ENCODE data around the gene POLD3. TPM values are rescaled to one million over a fixed set of nuclear protein-coding genes. Genes with fewer than 3 reads are reported as not detected.

Gene POLD3
- total and polyA plus RNA-seq, 4 donors: 7.6 to 21.1 (median 15.0) TPM

GRCh38 chr11:74604311-74604710 is 11.9 kb downstream of the POLD3 start:
- Histone ChIP-seq H3K9me3 (ENCODE audit: control insufficient read depth in 4 of 4, insufficient read depth in 3 of 4, low read length in 3 of 4) (no peaks in the 10 kb centered on the region), H3K27me3 (ENCODE audit: control insufficient read depth in 3 of 3, insufficient read depth in 3 of 3, low read length in 2 of 3) (no peaks in the 10 kb centered on the region), H3K4me1 (ENCODE audit: control insufficient read depth in 5 of 5, insufficient read depth in 5 of 5, low read length in 5 of 5) (no peaks in the 10 kb centered on the region), H3K4me3 (no peak overlapping the region), H3K36me3 (ENCODE audit: control insufficient read depth in 4 of 4, insufficient read depth in 4 of 4, low read length in 4 of 4) (peaks cover 5 to 15% (median 6%) of the 10 kb centered on the region in 4 donors), H3K9ac (ENCODE audit: insufficient read depth in 1 of 2, low read length in 2 of 2) (no peak overlapping the region), H3K27ac (ENCODE audit: low read depth in 1 of 2, low read length in 1 of 2) (no peak overlapping the region)
- no peak for TF ChIP-seq CTCF (IDR thresholded peaks at IDR 0.05; ENCODE audit: control extremely low read depth, extremely low read depth)
- DNase-seq (no peak), ATAC-seq (ENCODE audit: insufficient read depth, low FRiP score) (no peak)

DNA sequence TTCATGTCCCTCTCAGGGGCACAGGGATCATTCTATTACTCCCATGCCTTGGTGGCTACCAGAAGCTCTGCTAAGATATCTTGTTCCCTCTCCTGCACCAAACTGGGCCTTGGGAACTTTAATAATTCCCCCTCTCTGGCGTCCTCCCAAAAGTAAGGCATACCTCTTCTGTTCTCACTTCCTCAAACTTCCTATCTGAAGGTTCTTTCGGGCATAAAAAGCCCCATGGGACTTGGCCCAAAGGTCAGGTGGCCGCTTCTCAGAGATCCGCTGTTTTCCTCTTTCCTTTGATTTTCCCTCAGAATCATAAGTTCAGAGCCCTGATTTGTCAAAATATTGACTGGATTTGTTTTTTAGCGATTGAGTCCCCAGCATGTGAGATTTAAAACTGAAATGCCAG is 13.0 kb downstream of the POLD3 start:
- DNase-seq (no peak), ATAC-seq (ENCODE audit: insufficient read depth, low FRiP score) (no peak)
- no peak overlapping the region for H3K9ac ChIP-seq (ENCODE audit: insufficient read depth in 1 of 2, low read length in 2 of 2)
- no peaks in the 10 kb centered on the region for H3K4me1 ChIP-seq (ENCODE audit: control insufficient read depth in 5 of 5, insufficient read depth in 5 of 5, low read length in 5 of 5)
- H3K36me3 ChIP-seq (ENCODE audit: control insufficient read depth in 4 of 4, insufficient read depth in 4 of 4, low read length in 4 of 4): peaks cover 5 to 14% (median 9%) of the 10 kb centered on the region in 4 donors
- WGBS, 2 donors: 90 to 91% methylated on average over 5 of the region's 5 CpGs
- H3K9me3 ChIP-seq (ENCODE audit: control insufficient read depth in 4 of 4, insufficient read depth in 3 of 4, low read length in 3 of 4): no peaks in the 10 kb centered on the region
- no peak for TF ChIP-seq CTCF (IDR thresholded peaks at IDR 0.05; ENCODE audit: control extremely low read depth, extremely low read depth)
- no peak overlapping the region for H3K27ac ChIP-seq (ENCODE audit: low read depth in 1 of 2, low read length in 1 of 2)
- H3K27me3 ChIP-seq (ENCODE audit: control insufficient read depth in 3 of 3, insufficient read depth in 3 of 3, low read length in 2 of 3): no peaks in the 10 kb centered on the region
- H3K4me3 ChIP-seq: no peak overlapping the region

GRCh38 chr11:74608431-74608830 is 16.0 kb downstream of the POLD3 start:
- TF ChIP-seq CTCF (IDR thresholded peaks at IDR 0.05; ENCODE audit: control extremely low read depth, extremely low read depth): no peak
- Histone ChIP-seq H3K27me3 (ENCODE audit: control insufficient read depth in 3 of 3, insufficient read depth in 3 of 3, low read length in 2 of 3) (no peaks in the 10 kb centered on the region), H3K9me3 (ENCODE audit: control insufficient read depth in 4 of 4, insufficient read depth in 3 of 4, low read length in 3 of 4) (no peaks in the 10 kb centered on the region), H3K4me3 (no peak overlapping the region), H3K9ac (ENCODE audit: insufficient read depth in 1 of 2, low read length in 2 of 2) (no peak overlapping the region), H3K4me1 (ENCODE audit: control insufficient read depth in 5 of 5, insufficient read depth in 5 of 5, low read length in 5 of 5) (peaks cover 0 to 4% (median 0%) of the 10 kb centered on the region in 5 donors), H3K36me3 (ENCODE audit: control insufficient read depth in 4 of 4, insufficient read depth in 4 of 4, low read length in 4 of 4) (peaks cover 9 to 19% (median 13%) of the 10 kb centered on the region in 4 donors), H3K27ac (ENCODE audit: low read depth in 1 of 2, low read length in 1 of 2) (no peak overlapping the region)
- ATAC-seq (ENCODE audit: insufficient read depth, low FRiP score) (no peak), DNase-seq (no peak)
- 88 to 89% methylated on average over 4 of the region's 4 CpGs for WGBS, 2 donors

DNA sequence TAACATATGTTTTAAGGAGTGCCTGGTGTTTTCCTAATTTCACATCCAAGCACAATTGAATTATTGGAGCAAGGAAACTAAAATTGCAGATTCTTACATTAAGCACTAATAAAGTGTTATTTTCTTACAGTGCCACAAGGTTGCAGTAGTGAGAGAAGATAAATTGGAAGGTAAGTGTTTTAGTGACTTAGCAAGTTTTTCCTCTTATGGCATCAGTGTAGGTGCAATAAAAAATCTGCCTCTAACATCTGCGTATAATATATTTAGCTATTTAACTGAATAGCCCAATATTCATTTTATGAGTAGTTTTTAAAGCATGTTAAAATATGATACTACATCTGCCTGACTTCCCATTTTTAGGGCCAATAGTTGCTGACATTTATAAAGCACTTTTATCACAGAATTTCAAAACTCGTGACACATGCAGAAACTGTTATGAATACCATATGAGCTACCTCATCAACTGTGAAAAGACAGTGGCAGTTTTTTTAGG is 19.0 kb downstream of the POLD3 start:
- Histone ChIP-seq H3K27me3 (ENCODE audit: control insufficient read depth in 3 of 3, insufficient read depth in 3 of 3, low read length in 2 of 3) (no peaks in the 10 kb centered on the region), H3K4me1 (ENCODE audit: control insufficient read depth in 5 of 5, insufficient read depth in 5 of 5, low read length in 5 of 5) (peaks cover 0 to 5% (median 2%) of the 10 kb centered on the region in 5 donors), H3K9ac (ENCODE audit: insufficient read depth in 1 of 2, low read length in 2 of 2) (no peak overlapping the region), H3K36me3 (ENCODE audit: control insufficient read depth in 4 of 4, insufficient read depth in 4 of 4, low read length in 4 of 4) (peaks cover 5 to 26% (median 19%) of the 10 kb centered on the region in 4 donors), H3K9me3 (ENCODE audit: control insufficient read depth in 4 of 4, insufficient read depth in 3 of 4, low read length in 3 of 4) (no peaks in the 10 kb centered on the region), H3K4me3 (no peak overlapping the region), H3K27ac (ENCODE audit: low read depth in 1 of 2, low read length in 1 of 2) (no peak overlapping the region)
- TF ChIP-seq CTCF (IDR thresholded peaks at IDR 0.05; ENCODE audit: control extremely low read depth, extremely low read depth): peak; percentile 11
- DNase-seq: peak in 2 of 3 donors; percentile 42 to 57
- WGBS, 2 donors: 52 to 56% methylated on average over 2 of the region's 2 CpGs
- ATAC-seq (ENCODE audit: insufficient read depth, low FRiP score): peak; percentile 72
